Embryonic facial prominence (tissue), 1 donor: Measurements from ENCODE around the gene BATF3.
"Not testable (repeated sequence)": the region's sequence is repeated elsewhere in the genome, so short reads cannot be mapped to it uniquely, and the experiment has no call there.

Experiments used
- DNase-seq: peaks from one replicate; pipeline ENCODE4 v3.0.0-alpha.2; 2016; ENCODE audit errors: extremely low spot score

BATF3 gene

DNA sequence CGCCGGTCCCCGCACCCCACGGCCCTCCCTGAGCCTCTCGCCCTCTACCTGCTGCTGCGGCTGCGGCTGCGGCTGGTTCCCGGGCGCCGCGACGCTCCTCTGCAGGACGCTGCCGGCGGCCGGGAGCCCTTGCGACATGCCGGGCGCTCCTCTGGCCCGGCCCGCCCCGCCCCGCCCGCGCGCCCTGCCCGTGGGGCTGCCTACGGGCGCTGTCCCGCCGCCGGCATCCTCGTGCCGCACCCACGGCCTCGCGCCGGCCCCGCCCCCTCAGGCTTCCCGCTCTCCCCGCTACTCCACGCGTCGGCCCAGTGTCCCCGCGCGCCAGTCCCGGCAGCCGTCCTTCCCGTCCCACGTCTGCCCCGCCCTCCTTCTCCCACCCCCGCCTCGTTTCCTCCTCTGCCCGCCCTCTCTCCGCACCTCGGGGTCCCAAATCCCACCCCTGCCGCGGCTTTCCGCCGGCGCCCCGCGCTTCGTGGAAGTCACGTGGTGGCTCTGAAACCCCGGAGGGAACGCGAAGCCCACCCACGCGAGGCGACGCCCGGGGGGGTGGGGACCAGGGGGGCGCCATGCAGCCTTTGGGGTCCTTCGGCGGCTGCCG is at the start of gene BATF3:
BATF3 (minus strand) TSS at position 216 of the 598 bp plus-strand sequence; CDS start at position 138, 78 bp downstream.
- DNase-seq = no peak

- DNase-seq = no peak
Observed at GRCh38 chr1:212746546-212746945, 46.9 kb upstream of the BATF3 start.

DNA sequence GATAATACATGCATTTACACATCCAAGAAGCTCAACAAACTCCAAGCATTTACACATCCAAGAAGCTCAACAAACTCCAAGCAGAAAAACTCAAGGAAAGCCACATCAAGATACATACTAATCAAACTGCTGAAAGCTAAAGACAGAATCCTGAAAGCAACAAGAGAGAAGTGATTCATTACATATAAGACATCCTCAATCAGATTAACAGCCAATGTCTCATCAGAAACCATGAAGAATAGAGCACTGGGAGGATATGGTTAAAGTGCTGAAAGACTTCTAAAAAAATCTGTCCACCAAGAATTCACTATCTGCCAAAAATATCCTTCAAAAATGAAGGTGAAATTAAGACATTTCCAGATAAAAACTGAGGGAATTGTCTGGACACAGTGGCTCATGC is 45.7 kb upstream of the BATF3 start:
- DNase-seq = no peak

- no peak for DNase-seq
Observed at GRCh38 chr1:212743901-212744475, 44.3 kb upstream of the BATF3 start.

GRCh38 chr1:212738330-212738729 is 38.7 kb upstream of the BATF3 start:
- no peak for DNase-seq

DNA sequence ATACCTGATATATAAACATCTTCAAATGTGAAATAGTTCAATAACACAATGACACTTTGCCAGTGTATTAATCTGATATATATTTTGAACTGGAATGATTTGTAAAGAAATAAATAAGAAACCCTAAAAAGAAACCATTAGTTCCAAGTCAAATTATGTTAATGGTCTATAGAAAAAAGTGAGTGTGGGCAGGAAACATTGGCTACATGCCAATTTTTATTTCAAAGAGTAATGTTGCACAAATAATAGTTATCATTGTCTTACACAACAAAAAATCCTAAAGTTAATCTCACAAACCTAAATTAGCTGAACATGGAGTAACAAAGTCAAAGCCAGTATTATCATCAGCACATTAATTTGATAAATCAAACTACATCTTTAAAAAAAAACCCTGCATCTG is 37.9 kb upstream of the BATF3 start:
- no peak for DNase-seq

DNA sequence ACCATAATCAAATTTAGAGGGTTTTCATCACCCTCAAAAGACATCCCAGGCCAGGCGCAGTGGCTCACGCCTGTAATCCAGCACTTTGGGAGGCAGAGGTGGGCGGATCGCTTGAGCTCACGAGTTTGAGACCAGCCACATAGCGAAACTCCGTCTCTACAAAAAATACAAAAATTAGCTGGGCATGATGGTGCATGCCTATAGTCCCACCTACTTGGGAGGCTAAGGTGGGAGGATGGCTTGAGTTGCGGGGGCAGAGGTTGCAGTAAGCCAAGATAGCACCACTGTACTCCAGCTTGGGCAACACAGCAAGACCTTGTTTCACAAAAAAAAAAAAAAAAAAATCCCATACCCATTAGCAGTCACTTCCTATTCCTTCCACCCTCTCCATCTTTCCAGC is 33.5 kb upstream of the BATF3 start:
- DNase-seq = no peak

GRCh38 chr1:212731630-212732029 is 32.0 kb upstream of the BATF3 start:
- DNase-seq = no peak

- no peak for DNase-seq
Observed at GRCh38 chr1:212728606-212729005, 29.0 kb upstream of the BATF3 start.

DNA sequence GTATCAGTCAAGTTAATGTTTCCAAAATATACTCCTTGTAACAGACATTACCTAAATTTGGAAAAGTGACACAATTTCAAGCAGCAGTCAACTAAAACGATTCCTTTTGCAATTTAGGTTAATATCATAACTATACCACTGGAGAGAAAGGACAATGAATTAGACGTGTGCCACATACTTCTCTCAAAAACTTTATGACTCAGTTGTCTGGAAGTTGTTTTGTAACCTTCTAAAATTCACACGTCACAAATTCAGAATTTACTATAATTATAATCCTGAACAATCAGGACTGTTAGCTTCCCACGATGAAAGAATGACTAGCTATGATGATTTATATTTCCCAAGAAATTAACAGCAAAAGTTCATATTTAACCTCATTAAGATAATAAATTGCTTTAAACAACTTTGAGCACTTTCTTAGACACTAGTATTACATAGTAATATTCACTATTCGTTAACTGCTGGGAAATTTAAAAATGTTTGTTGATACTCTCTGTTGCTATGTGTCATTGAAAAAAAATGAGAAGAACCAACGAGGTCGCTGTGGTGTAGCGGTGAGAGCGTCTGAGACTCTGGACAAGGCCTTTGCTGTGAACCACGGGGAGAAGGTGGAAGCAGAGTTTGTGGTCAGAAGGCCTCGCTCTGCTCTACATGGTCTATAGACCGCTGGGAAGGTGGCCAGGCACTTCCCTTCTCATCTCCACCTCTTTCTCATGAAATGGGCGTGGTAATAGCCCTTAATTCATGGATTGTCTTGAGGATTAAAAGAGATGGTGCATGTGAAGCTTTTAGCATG is 27.9 kb upstream of the BATF3 start:
- no peak for DNase-seq

DNA sequence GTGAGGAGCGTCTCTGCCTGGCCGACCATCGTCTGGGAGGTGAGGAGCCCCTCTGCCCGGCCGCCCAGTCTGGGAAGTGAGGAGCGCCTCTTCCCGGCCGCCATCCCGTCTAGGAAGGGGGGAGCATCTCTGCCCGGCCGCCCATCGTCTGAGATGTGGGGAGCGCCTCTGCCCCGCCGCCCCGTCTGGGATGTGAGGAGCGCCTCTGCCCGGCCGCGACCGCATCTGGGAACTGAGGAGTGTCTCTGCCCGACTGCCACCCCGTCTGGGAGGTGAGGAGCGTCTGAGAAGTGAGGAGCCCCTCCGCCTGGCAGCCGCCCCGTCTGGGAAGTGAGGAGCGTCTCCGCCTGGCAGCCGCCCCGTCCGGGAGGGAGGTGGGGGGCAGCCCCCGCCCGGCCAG is 25.0 kb upstream of the BATF3 start:
- DNase-seq = not testable (repeated sequence)

DNA sequence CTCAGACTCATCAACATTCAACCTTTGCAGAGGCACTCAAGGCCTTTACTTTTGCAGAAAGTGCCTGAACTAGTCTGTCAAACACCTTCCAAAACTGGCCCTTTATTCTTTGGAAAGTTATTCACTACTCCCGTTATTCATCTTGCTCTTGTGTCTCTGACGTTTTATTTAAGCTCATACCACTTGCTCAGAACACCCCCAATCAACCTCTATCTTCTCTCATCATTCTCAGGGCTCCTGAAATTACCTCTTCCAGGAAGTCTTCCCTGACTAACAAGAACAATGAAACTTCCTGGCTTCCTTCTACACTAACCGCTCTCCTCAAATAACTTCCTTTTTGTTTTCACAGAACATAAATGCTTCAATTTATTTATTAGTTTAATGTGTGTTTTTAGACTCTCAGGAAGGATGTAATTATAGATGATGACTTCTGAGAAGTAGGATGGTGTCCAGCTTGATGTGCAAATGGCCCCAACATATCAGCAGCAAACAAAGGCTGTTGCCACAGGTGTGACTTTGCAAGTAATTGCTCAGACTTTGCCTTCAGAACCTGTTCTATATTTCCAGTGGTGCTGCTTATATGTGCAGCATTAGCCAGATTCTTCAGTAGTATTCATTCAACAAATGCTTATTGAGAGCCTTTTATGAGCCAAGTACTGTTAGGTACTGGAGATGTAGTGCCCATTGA is 22.8 kb upstream of the BATF3 start:
- DNase-seq = no peak

DNA sequence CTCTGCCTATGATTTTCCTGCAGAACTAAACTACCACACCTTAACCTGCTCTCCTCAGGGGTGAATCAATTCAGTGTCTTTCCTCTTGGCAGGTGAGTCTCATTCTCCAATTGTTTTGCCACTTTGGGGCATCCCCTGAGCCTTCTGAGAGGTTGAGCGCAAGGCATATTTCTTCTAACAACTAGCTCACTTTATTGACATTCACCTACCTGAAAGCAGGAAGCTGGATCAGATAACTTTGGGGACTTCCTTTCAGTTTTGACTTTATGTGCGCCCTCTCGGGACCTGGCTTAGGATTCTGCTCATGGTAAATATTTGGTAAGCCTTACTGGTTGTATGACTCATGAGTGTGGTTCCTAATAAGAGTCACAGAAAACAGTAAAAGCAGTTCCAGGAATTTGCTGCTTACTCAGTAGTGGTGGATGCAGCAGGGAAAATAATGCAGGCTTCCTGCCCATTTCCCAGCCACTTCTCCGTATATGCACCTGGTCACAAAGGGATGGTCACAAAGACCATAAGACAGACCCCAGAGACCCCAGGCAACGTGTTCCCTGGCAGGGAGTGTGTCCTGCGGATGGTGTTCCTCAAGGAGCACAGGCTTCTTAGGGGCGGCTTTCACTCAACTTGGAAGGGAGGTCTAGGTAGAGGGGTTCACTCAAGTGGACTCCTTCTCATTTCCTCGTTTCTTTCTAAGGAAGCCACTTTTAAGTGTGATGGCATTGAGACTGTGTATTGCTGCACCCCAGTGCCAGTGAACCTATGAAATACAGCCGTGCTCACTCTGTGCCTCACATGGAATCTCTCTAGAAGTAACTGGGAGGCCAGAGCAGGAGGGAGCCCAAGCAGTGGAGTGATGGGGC is 22.0 kb upstream of the BATF3 start:
- DNase-seq = no peak

DNA sequence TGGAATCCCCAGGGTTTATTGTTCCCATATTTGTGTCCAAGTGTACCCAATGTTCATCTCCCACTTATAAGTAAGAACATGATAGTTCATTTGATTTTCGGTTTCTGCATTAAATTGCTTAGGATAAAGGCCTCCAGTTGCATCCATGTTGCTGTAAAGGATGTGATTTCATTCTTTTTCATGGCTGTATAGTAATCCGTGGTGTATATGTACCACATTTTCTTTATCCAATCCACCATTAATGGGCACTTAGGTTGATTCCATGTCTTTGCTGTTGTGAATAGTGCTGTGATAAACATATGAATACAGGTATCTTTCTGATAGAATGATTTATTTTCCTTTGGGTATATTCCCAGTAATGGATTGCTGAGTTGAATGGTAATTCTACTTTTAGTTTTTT is 20.0 kb upstream of the BATF3 start:
- no peak for DNase-seq

DNA sequence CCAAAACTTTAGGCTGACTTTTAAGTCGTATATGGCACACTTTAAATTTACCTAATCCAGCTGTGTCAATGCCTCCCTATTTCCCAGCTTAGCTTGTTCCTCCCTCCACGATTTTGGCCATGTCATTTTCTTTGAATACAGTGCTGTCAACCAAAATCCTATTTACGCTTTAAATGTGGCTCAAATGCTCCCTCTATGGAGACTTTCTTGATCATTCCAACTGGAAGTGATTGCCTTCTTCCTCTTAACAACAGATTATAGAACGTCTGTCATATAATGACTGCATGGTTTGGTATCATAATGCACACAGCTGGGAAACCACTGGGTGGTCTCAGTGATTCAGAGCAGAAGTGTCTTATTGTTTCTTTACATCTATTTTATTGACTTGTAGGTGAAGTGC is 18.9 kb upstream of the BATF3 start:
- DNase-seq = no peak

DNA sequence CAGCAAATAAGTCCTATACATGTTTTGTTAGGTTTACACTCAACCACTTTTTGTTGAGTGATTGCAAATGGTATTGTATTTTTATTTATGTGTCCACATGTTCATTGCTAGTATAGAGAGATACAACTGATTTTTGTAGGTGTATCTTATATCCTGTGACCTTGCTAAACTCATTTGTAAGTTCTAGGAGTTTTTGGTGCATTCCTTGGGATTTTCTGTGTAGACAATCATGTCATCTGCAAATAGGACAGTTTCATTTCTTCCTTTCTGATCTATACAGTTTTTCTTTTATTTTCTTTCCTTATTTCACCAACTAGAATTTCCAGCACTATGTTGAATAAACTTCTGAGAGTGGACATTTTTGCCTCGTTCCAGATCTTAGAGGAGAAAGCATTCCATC is 16.5 kb upstream of the BATF3 start:
- DNase-seq = no peak

GRCh38 chr1:212713465-212714136 is 14.0 kb upstream of the BATF3 start:
- DNase-seq = no peak

GRCh38 chr1:212712451-212713303 is 13.0 kb upstream of the BATF3 start:
- DNase-seq = no peak

DNA sequence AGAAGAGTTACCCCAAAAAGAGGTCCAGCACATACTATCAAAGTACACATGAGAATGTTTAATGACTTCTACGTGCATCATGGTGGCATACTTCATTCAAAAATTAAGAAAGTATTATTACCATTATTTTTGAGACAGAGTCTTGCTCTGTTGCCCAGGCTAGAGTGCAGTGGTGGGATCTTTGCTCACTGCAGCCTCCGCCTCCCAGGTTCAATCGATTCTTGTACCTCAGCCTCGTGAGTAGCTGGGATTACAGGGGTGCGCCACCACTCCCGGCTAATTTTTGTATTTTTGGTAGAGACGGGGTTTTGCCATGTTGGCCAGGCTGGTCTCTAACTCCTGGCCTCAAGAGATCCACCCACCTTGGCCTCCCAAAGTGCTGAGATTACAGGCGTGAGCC is 12.3 kb upstream of the BATF3 start:
- DNase-seq = not testable (repeated sequence)

DNA sequence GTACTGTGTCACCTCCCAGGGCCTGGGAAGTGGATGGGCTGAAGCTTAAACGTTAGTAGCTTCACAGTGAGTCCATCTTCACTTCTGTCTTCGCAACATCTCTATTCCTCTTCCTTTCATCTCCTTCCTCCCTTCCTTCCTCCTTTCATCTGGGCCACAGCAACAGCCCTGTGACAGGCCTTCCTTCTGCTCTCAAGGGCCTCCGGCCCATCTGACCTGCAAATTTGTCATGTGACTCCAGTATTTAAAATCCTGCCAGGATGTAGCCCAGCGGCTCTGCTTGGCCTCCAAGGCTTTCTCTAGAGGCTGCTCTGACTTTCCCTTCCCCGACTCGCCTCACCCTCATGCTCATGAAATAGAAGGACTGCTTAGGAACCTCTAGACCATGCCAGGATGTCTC is 10.9 kb upstream of the BATF3 start:
- no peak for DNase-seq
